ENCODE data around the gene HLA-G.
"Not testable (repeated sequence)": the region's sequence is repeated elsewhere in the genome, so short reads cannot be mapped to it uniquely, and the experiment has no call there.

HLA-G gene

DNA sequence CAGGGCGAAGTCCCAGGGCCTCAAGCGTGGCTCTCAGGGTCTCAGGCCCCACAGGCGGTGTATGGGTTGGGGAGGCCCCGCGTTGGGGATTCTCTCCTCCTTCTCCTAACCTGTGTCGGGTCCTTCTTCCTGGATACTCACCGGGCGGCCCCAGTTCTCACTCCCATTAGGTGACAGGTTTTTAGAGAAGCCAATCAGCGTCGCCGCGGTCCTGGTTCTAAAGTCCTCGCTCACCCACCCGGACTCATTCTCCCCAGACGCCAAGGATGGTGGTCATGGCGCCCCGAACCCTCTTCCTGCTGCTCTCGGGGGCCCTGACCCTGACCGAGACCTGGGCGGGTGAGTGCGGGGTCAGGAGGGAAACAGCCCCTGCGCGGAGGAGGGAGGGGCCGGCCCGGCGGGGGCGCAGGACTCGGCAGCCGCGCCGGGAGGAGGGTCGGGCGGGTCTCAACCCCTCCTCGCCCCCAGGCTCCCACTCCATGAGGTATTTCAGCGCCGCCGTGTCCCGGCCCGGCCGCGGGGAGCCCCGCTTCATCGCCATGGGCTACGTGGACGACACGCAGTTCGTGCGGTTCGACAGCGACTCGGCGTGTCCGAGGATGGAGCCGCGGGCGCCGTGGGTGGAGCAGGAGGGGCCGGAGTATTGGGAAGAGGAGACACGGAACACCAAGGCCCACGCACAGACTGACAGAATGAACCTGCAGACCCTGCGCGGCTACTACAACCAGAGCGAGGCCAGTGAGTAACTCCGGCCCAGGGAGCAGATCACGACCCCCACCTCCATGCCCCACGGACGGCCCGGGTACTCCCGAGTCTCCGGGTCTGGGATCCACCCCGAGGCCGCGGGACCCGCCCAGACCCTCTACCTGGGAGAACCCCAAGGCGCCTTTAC lies at the start of gene HLA-G:
TSS of gene HLA-G (plus strand) at position 247 of the 892 bp plus-strand sequence. CDS start at position 267, 20 bp downstream.
- DNase-seq = no peak

DNA sequence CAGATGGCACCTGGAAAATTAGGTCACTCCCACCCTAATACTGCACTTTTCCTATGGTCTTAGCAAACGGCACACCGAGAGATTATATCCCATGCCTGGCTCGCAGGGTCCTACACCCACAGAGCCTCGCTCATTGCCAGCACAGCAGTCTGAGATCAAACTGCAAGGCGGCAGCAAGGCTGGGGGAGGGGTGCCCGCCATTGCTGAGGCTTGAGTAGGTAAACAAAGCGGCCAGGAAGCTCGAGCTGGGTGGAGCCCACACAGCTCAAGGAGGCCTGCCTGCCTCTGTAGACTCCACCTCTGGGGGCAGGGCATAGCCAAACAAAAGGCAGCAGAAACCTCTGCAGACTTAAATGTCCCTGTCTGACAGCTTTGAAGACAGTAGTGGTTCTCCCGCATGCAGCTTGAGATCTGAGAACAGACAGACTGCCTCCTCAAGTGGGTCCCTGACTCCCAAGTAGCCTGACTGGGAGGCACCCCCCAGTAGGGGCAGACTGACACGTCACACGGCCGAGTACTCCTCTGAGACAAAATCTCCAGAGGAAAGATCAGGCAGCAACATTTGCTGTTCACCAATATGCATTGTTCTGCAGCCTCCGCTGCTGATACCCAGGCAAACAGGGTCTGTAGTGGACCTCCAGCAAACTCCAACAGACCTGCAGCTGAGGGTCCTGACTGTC lies 47.5 kb upstream of the HLA-G start:
- DNase-seq = not testable (repeated sequence)

DNA sequence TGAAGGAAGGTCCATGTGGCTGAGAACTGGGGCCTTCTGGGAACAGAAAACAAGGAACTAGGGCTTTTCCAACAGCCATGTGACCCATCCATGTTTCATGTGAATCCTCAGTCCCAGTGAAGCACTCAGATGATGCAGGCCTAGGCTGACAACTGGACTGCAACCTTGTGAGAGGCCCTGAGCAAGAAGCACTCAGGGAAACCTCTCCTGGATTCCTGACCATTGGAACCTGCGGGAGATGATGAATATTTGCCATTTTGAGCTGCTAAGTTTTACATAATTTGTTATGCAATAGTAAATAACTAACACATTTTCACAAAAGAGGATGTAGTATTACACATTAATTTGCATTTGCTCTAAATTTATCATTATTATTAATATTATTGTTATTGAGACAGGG lies 38.4 kb upstream of the HLA-G start:
- DNase-seq = no peak

DNA sequence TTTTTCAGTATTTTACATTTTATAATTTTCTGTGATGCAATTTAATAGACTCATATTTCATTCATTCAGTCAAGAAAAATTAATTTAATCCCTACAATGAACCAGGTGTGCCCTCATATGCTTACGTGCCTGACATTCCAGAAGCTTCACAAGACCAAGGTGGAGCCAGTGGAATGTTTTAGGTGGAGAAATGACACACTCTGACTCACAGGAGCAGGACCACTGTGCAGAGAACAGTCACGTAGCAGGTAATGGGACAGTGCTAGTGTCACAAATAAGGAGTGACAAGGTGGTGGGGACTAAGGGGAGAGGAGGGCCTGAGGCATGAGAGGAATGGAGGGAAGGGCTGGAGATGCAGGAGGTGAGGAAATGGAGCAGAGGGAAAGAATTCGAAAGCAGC lies 37.0 kb upstream of the HLA-G start:
- DNase-seq = no peak

DNA sequence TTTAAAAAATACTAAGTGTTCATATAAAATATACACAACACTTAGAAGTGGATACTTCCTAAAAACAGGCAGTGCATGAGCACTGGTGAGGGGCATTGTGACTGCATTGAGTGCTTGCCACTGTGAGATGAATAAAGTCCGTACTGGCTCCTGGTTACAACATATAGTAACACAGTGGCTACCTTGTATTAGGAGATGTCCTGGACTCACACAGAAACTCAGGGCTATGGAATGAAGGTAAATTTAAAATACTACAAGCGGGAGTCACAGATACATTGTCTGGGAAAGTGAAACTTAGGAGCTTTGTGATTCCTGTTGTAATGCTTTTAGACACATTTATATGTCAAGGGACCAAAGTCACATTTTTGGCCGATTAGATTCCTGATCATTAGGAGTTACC lies 36.5 kb upstream of the HLA-G start:
- DNase-seq = no peak

DNA sequence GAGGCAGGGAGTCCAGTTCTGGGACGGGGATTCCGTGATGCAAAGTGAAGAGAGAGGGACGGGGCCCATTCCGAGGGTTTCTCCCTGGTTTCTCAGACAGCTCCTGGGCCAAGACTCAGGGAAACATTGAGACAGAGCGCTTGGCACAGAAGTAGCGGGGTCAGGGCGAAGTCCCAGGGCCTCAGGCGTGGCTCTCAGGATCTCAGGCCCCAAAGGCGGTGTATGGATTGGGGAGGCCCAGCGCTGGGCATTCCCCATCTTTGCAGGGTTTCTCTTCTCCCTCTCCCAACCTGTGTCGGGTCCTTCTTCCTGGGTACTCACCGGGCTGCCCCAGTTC lies 35.9 kb upstream of the HLA-G start:
- DNase-seq = no peak

DNA sequence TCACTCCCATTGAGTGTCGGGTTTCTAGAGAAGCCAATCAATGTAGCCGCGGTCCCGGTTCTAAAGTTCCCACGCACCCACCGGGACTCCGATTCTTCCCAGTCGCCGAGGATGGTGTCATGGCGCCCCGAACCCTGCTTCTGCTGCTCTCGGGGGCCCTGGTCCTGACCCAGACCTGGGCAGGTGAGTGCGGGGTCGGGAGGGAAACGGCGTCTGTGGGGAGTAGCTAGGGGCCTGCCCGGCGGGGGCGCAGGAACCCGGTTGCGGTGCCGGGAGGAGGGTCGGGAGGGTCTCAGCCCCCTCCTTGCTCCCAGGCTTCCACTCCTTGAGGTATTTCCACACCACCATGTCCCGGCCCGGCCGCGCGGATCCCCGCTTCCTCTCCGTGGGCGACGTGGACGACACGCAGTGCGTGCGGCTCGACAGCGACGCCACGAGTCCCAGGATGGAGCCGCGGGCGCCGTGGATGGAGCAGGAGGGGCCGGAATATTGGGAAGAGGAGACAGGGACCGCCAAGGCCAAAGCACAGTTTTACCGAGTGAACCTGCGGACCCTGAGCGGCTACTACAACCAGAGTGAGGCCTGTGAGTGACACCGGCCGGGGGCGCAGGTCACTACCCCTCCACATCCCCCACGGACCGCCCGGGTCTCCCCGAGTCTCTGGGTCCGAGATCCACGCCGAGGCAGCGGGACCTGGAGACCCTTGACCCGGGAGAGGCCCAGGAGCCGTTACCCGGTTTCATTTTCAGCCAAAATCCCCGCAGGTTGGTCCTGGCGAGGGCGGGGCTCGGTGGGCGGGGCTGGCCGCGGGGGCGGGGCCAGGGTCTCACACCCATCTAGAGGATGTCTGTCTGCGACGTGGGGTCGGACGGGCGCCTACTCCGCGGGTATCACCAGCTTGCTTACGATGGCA lies 35.2 kb upstream of the HLA-G start:
- DNase-seq = peak; percentile 65

DNA sequence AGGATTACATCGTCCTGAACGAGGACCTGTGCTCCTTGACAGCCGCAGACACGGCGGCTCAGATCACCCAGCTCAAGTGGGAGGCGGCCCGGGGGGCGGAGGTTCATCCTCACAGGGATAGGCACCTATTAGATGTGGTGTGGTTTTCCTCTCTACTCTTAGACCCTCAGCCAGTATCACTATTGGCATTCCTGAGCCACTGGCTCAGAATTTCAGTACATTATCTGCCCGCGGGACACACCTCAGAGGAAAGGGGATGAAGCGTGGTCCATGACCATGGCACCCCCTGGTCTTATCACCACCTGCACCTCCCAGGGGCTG lies 34.6 kb upstream of the HLA-G start:
- no peak for DNase-seq

DNA sequence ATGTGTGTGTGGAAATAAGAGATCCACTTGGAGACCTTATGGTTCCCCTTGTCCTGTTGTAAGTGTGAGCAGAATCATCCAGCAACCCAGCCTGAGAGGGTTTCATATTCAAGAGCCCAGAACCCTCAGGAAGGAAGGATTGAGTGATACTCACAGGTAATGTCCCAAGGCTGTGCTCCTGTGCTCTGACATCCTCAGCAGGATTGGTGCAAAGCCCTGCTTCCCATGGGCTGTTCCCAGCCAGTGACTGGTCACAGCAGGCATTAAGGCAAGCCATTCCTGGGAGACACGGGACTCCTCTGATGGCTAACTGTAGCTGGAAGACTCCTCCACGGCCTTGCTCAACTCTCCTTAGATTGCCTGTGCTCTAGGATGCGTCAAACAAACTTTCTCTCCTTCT lies 33.8 kb upstream of the HLA-G start:
- no peak for DNase-seq

DNA sequence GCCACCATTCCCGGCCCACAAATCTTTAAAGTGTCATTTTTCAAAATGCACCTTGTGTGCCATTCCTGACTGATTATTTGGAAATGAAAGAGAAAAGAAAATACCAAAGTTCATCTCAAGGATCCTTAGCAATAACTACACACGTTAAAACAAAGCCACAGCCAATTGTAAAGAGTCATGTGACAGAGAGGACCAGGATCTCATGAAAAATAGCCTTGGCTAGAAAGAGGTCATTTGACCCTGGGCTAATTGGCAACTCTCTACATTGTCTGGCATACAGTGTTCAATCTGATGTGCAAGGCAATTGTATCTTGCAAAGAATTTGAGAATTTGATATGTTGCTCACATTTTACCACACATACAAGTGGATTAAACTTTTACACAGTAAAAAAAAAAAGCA lies 31.6 kb upstream of the HLA-G start:
- DNase-seq = no peak

DNA sequence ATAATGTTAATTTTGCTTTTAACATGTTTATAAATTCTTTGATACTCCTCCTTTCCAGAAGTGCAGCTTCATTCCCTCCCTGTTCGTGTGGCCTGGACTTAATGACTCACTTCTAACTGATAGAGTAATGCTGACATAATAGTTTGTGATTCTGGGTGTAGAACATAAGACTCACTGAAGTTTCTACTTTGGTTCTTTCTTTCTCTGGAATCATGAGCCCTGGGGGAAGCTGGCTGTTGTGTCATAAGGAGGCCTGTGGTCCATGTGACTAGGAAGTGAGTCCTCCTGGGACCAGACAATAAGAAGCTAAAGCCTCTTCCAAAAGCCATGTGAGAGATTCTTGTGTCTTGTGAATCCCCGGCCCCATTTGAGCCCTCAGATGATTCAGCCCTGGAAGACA lies 30.5 kb upstream of the HLA-G start:
- DNase-seq = no peak

DNA sequence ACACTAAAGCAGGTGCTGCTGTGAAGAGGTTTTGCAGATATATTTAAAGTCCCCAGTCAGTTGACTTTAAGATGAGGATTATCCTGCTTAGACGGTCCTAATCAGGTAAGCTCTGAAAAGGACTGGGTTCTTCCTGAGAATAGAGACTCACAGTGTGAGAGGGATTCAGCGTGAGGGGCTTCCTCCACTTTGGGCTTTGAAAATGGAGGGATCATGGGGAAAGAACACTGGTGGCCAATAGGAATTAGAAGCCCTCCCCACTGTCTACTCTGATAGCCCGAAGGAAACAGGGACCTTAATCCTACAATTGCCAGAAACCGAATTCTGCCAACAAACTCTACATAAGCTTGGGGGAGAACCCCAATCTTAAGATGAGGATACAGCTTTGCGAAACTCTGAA lies 29.7 kb upstream of the HLA-G start:
- DNase-seq = no peak

DNA sequence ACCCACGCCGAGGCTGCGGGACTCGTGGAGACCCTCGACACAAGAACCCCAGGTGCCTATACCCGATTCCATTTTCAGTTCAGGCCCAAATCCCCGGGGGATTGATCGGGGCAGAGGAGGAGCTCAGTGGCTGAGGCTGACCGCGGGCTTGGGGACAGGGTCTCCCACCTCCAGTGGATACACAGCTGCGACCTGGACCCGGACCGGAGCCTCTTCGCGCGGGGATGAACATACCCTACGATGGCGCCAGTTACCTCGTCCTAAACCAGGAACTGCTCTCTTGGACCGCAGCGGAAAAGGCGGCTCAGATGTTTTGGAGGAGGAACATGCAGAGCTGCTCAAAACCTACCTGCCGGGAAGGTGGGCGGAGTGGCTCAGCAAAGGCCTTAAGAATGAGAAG lies 27.4 kb upstream of the HLA-G start:
- DNase-seq = no peak

DNA sequence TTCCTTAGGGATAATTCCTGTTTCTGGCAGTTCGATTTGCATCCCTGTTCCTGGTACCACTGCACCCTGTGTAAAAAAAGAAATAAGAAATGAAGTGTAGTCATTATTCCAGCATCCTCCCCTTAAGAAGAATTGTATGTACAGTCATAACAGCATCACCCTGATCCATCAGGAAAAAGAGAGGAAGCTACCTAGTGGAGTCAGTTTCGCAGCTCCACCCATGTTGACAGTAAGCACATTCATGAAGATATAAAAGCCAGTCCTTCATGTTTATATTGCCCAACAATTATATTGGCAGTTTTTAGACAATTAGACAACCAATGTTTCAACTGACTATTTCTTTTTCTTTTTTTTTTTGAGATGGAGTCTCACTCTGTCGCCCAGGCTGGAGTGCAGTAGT lies 21.2 kb upstream of the HLA-G start:
- no peak for DNase-seq

DNA sequence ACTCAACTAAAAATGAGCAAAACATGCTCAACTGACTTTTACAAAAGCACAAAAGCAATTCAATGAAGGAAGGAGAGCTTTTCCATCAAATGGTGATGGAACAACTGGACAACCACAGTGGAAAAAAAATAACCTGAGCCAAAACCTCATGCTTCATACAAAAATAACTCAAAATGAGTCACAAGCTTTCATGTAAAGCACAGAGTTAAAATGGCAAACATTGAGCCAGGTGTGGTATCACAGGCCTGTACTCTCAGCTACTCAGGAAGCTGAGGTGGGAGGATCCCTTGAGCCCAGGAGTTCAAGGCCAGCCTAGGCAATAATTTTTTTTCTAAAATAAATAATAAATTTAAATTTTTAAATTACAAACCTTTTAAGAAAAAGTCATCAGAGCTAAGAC lies 18.4 kb upstream of the HLA-G start:
- no peak for DNase-seq

DNA sequence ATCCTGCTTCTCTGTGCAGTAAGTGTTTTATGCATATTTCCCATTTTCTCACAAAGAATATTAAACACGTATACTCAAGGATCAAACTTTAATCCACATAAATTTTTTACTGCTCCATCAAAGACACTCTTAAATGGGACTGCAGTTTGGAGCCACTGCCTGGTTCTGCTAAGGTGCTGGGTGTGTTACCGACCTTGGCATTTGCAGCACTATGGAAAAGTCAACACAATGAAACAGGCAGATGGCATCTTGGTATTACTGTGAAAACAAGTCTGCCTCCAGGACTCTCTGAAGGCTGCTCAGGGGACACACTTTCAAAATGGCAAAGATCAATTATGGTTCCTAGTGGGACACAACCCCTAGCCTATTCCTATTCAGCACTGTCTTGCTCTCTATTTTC lies 17.3 kb upstream of the HLA-G start:
- DNase-seq = no peak

DNA sequence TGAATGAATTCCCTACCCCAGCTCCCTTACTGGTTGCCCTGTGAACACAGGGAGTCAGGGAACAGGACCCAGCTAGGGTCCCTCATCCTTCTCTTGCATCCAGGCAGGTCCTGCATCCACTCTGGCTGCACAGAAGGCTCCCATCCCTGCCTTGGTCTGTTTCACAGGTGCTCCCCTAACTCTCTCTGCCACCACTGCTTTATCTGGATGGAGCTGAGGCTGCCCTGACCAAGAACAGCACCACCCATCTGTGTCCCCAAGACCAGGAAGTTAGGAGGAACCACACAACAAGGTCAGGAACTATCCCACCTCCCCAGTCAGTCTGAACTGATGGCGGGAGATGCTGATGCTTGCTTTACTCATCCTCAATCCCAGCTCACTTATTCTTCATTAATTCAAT lies 16.2 kb upstream of the HLA-G start:
- DNase-seq = no peak

DNA sequence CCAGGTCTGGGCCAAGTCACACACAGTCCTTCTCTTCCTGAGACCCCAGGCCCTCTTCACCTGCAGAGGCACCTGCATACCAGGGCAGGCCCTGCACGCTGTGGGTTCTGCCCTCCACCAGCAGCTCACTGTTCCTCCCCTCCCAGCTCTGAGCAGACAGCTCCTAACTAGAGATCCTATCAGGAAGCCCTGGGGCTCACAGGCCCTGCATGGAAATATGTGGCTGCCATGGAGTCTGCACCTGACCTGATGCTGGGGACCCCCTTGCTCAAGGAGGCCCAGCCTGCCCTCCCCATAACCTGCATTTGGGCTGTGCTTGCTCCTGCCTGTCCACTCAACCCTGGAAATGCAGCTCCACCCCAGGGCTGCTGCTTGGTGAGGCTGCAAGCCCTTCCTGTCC lies 14.6 kb upstream of the HLA-G start:
- DNase-seq = no peak

DNA sequence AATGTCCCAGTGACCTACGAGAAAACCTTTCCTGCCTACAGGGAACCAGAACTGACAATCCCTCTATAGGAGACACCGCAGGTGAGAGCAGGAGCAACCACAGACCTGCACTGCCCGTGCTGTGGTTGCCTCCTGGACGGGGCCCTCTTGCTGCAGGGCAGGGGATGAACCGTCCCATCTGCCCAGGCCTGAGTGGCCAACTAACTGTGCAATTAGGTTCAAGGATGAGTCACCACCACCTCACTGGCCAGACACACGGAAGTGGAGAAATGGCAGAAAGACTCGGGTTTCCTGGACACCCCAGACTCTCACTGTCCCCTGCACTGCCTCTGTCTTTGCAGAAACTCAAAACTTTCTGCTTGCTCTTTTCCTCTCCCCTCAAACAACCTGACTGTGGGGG lies 13.8 kb upstream of the HLA-G start:
- no peak for DNase-seq

DNA sequence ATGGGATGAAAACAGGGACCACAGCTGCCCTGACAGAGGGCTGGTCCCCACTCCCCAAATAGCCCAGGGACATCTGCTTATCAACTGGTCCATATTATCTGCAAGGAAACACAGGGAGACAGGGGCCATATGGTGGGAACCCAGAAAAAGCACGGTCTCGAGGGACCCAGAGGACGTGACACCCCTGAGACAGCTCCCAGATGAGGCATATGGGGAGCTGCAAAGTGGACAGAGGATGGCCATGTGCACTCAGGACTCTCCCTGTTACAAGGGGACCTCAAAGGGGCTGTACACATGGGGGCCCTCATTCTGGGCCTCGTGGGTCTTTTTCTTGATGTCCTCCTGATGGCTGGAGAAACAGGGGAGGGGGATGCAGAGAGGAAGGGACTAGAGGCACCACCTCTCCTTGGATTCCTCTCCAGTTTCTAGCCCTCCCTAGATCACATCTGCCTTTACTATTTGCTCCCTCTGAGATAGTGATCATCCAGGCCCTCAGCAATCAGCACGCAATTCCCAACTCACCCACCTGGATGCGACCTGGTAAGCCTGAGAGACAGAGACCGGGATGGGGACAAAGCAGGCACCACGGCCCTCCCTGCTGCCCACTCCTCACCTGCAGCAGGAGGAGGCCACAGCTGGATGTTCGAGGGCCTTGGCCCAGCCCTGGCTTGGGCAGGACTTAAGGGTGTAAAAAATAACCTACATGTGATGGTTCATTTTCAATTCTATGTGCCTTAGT lies 13.1 kb upstream of the HLA-G start:
- no peak for DNase-seq

DNA sequence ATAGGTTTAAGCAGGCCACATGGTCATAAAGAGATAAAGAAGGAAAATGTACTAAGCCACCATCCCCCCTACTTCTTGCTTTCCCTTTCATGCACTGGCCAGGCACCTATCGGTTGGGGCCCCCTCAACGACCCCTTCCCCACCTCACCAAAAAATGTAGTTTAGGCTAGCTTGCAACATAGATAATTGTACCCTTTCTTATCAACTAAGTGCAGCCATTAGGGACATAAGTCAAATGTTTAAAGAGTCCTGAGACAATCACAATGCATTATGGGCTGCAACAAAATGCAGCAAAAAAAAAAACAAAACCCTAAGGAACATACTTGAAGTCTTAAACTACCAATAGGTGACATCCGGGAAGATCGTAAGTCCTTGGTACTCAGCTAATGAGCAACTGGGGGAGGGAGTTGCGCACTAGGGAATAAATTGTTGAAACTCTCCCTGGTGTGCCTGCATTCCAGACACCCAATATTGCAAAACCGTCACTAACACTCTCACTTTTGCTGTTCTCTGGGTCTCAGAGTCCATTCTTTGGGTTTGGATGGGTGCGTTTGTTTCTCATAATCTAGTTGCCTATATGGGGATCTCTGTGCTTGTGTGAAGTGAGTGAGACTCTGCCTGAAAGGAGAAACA lies 12.4 kb upstream of the HLA-G start:
- no peak for DNase-seq

DNA sequence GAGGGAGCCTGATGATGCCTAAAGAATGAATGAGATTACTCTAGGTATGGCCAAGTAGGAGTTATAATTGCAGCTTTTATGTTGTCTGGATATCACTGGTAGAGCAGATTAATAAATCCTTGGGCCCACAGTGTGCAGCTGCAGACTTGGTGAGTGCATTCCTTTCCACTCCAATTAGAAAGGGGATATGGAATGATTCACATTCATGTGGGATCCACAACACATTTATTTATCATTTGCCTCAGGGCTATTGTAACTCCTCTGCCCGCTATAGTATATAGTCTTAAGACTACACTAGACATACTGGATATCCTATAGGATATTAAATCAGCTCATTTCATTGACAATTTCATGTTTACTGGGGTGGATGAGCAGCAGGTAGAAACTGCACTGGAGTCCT lies 11.6 kb upstream of the HLA-G start:
- no peak for DNase-seq

DNA sequence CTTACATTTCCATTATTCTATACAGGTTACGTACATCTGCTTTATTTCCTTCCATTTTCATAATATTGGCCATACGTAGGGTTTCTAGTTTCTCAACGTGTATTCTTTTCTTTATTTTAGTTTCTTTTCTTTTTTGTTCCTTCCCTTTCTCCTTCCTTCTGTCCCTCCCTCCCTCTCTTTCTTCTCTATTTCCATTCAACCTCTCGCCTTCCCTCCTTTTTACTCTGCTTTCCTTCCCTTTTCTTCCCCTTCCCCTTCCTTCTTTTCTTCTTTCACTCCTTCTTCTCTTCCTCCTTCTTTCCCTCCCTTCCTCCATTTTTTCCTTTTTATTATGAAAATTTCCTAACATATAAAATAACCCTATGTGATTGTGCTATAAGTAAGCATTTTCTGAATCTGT lies 8.7 kb upstream of the HLA-G start:
- DNase-seq = no peak
